Parathyroid adenoma (tissue), 2 donors: ENCODE results near the gene CXorf58.
"Not testable (repeated sequence)": the region's sequence is repeated elsewhere in the genome, so short reads cannot be mapped to it uniquely, and the experiment has no call there.

ENCODE experiments used
- H2AFZ ChIP-seq: fragments of 300-600 bp; sonication (generic); one replicate; pipeline ENCODE4 v1.7.0; 2017; ENCODE audit warnings: antibody characterized with exemption, mild to moderate bottlenecking
- H3K27ac ChIP-seq: fragments of 300-600 bp; sonication (generic); one replicate; pipeline ENCODE4 v1.7.0; 2017
- H3K27me3 ChIP-seq: fragments of 300-600 bp; sonication (generic); one replicate; pipeline ENCODE4 v1.7.0; 2017; ENCODE audit warnings: low read length; ENCODE audit not compliant: control insufficient read depth, insufficient read depth
- H3K36me3 ChIP-seq: fragments of 300-600 bp; sonication (generic); one replicate; pipeline ENCODE4 v1.7.0; 2017; ENCODE audit warnings: low read length; ENCODE audit not compliant: control insufficient read depth, insufficient read depth
- H3K4me1 ChIP-seq: fragments of 300-600 bp; sonication (generic); one replicate; pipeline ENCODE4 v1.7.0; 2017; ENCODE audit warnings: control low read depth
- H3K4me2 ChIP-seq: fragments of 300-600 bp; sonication (generic); one replicate; pipeline ENCODE4 v1.7.0; 2017; ENCODE audit warnings: low read length
- H3K4me3 ChIP-seq: fragments of 300-600 bp; sonication (generic); one replicate; pipeline ENCODE4 v1.7.0; 2017; ENCODE audit warnings: low read depth, low read length
- H3K79me2 ChIP-seq: fragments of 300-600 bp; sonication (generic); one replicate; pipeline ENCODE4 v1.7.0; 2017; ENCODE audit warnings: control low read depth
- H3K9ac ChIP-seq: fragments of 300-600 bp; sonication (generic); one replicate; pipeline ENCODE4 v1.7.0; 2017; ENCODE audit warnings: mild to moderate bottlenecking
- H3K9me3 ChIP-seq: fragments of 300-600 bp; sonication (generic); one replicate; pipeline ENCODE4 v1.7.0; 2017; ENCODE audit warnings: low read length; ENCODE audit not compliant: control insufficient read depth
- TF ChIP-seq, protein P1 (sequence below): fragments of 300-600 bp; sonication (generic); IDR thresholded peaks from one replicate; pipeline ENCODE4 v1.7.0; 2017; ENCODE audit warnings: antibody characterized with exemption, mild to moderate bottlenecking
- donor health status: primary hyperparathyroidism.

CXorf58 gene

GRCh38 chrX:23964191-23964590 is 56.4 kb downstream of the CXorf58 start:
- Histone ChIP-seq H3K27ac (no peak overlapping the region), H3K4me3 (no peak overlapping the region), H3K27me3 (no peaks in the 10 kb centered on the region)

DNA sequence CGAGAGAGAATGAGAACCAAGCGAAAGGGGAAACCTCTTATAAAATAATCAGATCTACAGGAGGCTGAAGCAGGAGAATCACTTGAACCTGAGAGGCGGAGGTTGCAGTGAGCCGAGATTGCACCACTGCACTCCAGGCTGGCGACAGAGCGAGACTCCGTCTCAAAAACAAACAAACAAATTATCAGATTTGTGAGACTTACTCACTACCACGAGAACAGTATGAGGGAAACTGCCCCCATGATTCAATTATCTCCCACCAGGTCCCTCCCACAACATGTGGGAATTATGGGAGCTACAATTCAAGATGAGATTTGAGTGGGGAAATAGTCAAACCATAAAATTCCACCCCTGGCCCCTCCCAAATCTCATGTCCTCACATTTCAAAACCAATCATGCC is 57.8 kb downstream of the CXorf58 start:
- H3K4me2 ChIP-seq, result not testable (repeated sequence)

More at GRCh38 chrX:23964191-23964590, 56.4 kb downstream of the CXorf58 start:
- H3K9ac ChIP-seq, result no peak overlapping the region
- H2AFZ ChIP-seq, result no peak overlapping the region
- no peaks in the 10 kb centered on the region for H3K36me3 ChIP-seq
- TF ChIP-seq, protein P1, sequence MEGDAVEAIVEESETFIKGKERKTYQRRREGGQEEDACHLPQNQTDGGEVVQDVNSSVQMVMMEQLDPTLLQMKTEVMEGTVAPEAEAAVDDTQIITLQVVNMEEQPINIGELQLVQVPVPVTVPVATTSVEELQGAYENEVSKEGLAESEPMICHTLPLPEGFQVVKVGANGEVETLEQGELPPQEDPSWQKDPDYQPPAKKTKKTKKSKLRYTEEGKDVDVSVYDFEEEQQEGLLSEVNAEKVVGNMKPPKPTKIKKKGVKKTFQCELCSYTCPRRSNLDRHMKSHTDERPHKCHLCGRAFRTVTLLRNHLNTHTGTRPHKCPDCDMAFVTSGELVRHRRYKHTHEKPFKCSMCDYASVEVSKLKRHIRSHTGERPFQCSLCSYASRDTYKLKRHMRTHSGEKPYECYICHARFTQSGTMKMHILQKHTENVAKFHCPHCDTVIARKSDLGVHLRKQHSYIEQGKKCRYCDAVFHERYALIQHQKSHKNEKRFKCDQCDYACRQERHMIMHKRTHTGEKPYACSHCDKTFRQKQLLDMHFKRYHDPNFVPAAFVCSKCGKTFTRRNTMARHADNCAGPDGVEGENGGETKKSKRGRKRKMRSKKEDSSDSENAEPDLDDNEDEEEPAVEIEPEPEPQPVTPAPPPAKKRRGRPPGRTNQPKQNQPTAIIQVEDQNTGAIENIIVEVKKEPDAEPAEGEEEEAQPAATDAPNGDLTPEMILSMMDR, result no peak
- H3K79me2 ChIP-seq, result no peaks in the 10 kb centered on the region
- no peak overlapping the region for H3K4me2 ChIP-seq
- no peaks in the 10 kb centered on the region for H3K9me3 ChIP-seq
- H3K4me1 ChIP-seq, result no peaks in the 10 kb centered on the region

GRCh38 chrX:23978491-23978890 is 70.7 kb downstream of the CXorf58 start:
- no peaks in the 10 kb centered on the region for H3K4me1 ChIP-seq
- H3K9ac ChIP-seq, result no peak overlapping the region
- no peaks in the 10 kb centered on the region for H3K79me2 ChIP-seq
- no peak overlapping the region for H2AFZ ChIP-seq
- H3K27ac ChIP-seq, result no peak overlapping the region
- no peak overlapping the region for H3K4me2 ChIP-seq
- no peaks in the 10 kb centered on the region for H3K27me3 ChIP-seq
- no peak overlapping the region for H3K4me3 ChIP-seq
- H3K9me3 ChIP-seq, result no peaks in the 10 kb centered on the region
- H3K36me3 ChIP-seq, result no peaks in the 10 kb centered on the region
- TF ChIP-seq, protein P1, result no peak

More for the DNA sequence above, 57.8 kb downstream of the CXorf58 start:
- H3K4me1 ChIP-seq, H2AFZ ChIP-seq, H3K4me3 ChIP-seq, H3K36me3 ChIP-seq, H3K27me3 ChIP-seq, H3K9me3 ChIP-seq, H3K9ac ChIP-seq, H3K79me2 ChIP-seq, H3K27ac ChIP-seq: not testable (repeated sequence)

- Histone ChIP-seq H2AFZ (no peak overlapping the region), H3K4me2 (no peak overlapping the region), H3K27me3 (no peaks in the 10 kb centered on the region), H3K27ac (no peak overlapping the region), H3K4me1 (no peaks in the 10 kb centered on the region), H3K9me3 (no peaks in the 10 kb centered on the region), H3K79me2 (no peaks in the 10 kb centered on the region), H3K36me3 (no peaks in the 10 kb centered on the region), H3K9ac (no peak overlapping the region), H3K4me3 (no peak overlapping the region)
- TF ChIP-seq, protein P1, result no peak
These were observed 72.2 kb downstream of the CXorf58 start for GRCh38 chrX:23980011-23980441.

- Histone ChIP-seq H3K4me1 (no peaks in the 10 kb centered on the region), H3K4me2 (no peak overlapping the region), H2AFZ (no peak overlapping the region), H3K9ac (no peak overlapping the region), H3K4me3 (no peak overlapping the region), H3K79me2 (no peaks in the 10 kb centered on the region), H3K27me3 (no peaks in the 10 kb centered on the region), H3K36me3 (no peaks in the 10 kb centered on the region), H3K9me3 (no peaks in the 10 kb centered on the region), H3K27ac (no peak overlapping the region)
- TF ChIP-seq, protein P1, result no peak
These were observed 73.4 kb downstream of the CXorf58 start for GRCh38 chrX:23981222-23981621.
